ENCODE measurements around the gene SUMO3.

DNA sequence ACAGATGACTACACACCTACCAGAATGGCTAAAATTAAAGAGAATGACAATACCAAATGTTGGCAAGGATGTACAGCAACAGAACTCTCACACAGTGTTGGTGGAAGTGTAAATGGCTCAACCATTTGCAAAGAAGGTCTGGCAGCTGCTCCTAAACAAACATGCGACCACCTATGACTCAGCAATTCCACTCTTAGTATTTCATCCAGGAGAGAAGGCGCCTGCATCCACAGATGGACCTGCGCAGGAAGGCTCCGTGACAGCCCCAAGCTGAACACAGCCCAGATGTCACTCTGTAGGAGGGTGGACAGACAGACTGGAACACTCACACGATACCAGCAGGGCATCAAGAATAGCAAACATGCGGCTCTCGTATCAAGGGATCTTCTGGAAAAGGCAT lies 48.9 kb upstream of the SUMO3 start:
- TF ChIP-seq, protein P1, sequence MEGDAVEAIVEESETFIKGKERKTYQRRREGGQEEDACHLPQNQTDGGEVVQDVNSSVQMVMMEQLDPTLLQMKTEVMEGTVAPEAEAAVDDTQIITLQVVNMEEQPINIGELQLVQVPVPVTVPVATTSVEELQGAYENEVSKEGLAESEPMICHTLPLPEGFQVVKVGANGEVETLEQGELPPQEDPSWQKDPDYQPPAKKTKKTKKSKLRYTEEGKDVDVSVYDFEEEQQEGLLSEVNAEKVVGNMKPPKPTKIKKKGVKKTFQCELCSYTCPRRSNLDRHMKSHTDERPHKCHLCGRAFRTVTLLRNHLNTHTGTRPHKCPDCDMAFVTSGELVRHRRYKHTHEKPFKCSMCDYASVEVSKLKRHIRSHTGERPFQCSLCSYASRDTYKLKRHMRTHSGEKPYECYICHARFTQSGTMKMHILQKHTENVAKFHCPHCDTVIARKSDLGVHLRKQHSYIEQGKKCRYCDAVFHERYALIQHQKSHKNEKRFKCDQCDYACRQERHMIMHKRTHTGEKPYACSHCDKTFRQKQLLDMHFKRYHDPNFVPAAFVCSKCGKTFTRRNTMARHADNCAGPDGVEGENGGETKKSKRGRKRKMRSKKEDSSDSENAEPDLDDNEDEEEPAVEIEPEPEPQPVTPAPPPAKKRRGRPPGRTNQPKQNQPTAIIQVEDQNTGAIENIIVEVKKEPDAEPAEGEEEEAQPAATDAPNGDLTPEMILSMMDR (conservative IDR thresholded peaks at IDR 0.05; ENCODE audit: low read length), result no peak
- TF ChIP-seq EZH2phosphoT487 (IDR thresholded peaks at IDR 0.05; ENCODE audit: borderline replicate concordance, low read depth, low read length), result no peak
